HG03159 (cell line): ENCODE data around the gene OASL.
"Not testable (repeated sequence)": the region's sequence is repeated elsewhere in the genome, so short reads cannot be mapped to it uniquely, and the experiment has no call there.

Source experiments
- ATAC-seq: cut with Tn5 transposase; IDR thresholded peaks from one replicate; pipeline ENCODE4 v1.9.1; 2021; ENCODE audit warnings: mild to moderate bottlenecking, moderate library complexity; ENCODE audit not compliant: unreplicated experiment

Gene OASL

DNA sequence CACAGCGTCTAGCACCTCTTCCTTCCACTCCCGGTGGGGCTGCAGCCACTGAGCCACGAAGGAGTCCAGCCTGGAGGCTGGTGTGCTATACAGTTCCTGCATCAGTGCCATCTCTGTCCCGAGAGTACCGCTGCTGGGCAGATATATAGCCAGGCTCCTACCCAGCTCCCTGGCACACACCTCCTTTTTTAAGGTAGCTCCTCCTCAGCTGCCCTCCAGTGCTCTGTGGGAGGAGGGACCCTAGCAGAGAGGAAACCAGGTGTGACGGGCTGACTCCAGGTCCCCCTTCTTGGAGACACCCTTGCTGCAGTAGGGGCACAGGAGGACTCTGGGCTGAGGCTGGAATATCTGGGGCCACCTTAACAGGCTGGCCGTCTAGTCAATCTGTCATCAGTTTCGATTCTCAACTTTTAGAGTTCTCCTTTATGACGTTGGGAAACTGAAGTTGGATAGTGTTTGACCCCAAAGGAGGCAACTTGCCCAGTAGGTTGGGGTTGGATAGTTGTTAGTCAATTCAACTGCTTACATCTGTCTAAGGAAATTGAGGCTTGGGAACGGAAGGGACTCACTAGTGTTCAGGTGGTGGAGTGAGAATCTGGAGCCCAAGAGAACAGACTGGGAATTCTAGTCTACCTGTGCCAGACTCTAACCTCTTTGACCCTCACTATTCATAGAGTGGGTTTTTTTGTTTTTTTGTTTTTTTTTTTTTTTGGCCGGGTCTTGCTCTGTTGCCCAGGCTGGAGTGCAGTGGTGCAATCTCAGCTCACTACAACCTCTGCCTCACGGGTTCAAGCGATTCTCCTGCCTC lies at the start of gene OASL:
OASL (minus strand) TSS at position 386 of the 808 bp plus-strand sequence; CDS start at position 111, 275 bp downstream.
- peak; percentile 77 for ATAC-seq

DNA sequence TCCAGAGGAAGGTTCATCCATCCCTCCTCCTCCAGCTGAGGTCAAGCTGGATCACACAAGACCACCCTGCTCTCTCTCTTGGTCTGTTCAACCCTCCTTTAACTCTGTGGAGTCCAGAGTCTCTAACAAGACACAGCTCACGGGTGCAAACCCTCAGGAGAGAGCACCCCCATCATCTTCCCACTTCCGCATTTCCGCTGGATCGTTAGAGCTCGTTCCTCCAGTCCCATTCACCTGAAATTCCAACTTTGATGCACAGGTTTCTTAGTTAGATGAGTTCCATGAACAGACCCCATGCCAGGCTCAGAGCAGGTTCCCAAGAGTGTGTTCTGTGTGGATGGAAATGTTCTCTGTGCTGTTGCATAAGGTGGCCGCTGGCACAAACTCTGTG lies 49.1 kb upstream of the OASL start:
- no peak for ATAC-seq

DNA sequence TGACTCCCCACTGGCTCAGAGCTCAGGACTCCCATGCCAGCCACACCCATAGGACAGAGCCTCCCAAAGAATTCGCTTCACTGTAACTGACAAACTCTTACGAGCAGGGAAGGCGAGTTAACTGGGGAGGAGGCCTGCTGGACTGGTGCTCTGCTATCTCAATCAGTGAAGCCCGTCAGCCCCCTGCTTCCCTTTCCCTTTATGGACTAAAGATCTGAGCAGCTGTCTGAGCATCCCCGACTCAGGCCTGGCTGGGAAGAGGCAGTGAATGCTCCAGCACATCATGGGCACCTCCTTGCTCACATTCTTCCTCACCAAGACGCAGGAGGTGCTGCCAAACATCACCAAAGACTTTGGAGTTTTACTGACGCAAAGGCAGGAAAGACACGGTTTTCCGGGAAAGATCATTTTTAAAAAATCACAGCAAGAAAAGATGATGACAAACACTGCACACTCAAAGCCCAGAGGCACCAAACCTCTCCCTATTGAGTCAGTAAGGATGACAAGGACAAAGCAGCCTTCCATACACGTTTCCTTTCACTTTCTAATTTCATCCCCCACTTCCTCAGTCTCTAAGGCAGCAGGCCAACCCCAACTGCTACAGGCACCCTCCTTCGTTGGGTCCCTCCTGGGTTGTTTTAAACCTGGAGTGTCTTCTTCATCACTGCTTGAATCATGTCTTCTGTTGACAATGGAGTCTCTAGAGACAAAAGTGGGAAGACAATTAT lies 48.6 kb upstream of the OASL start:
- ATAC-seq: no peak

GRCh38 chr12:121086781-121087295 lies 47.8 kb upstream of the OASL start:
- no peak for ATAC-seq

- ATAC-seq: no peak
Observed at GRCh38 chr12:121085506-121086353, 46.7 kb upstream of the OASL start.

DNA sequence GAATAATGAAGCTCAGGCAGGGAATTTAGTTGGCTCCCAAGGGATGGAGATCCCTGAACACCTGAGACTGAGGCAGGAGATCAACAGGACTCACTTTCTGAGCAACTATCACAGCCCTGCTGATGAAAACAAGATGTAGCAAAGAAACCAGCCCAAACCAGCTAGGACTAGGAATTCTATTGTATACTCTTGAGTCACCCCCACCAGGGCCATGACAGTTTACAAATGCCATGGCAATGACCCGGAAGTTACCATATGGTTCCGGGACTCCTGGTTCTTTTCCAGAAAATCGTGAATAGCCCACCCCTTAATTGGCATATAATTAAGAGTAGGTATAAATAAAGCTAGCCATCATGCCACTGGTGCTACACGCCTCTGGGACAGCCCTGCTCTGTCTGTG lies 46.0 kb upstream of the OASL start:
- no peak for ATAC-seq

DNA sequence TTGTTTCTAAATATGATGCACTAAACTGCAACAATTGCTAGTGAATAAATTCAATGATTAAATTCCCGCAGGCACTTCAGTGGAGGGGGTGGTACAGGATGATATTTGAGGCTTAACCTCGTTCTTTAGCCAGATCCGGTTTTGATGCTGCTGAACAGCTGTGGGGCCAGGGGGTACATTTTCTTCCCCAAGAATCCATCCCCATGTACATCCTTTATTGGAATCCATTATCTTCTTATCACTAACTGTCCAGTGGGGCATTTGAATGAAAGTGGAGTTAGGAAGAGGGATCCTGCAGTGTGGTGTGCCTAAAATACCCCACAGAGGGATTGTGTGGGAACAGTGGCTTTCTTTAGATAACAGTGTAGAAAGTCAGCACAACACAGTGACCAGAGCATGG lies 45.2 kb upstream of the OASL start:
- ATAC-seq: no peak

- no peak for ATAC-seq
Observed at GRCh38 chr12:121080909-121081308, 41.9 kb upstream of the OASL start.

GRCh38 chr12:121079736-121080272 lies 40.8 kb upstream of the OASL start:
- ATAC-seq: no peak

DNA sequence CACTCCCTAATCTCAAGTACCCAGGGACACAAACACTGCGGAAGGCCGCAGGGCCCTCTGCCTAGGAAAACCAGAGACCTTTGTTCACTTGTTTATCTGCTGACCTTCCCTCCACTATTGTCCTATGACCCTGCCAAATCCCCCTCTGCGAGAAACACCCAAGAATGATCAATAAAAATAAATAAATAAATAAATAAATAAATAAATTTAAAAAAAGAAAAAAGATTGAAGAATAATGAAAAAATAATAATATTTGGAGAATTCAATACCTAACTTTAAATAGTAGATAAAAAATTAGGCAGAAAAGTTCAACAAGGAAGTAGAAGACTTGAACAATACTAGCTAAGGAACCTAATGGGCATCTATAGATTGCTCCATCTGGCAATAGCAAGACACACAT lies 38.4 kb upstream of the OASL start:
- ATAC-seq: not testable (repeated sequence)

DNA sequence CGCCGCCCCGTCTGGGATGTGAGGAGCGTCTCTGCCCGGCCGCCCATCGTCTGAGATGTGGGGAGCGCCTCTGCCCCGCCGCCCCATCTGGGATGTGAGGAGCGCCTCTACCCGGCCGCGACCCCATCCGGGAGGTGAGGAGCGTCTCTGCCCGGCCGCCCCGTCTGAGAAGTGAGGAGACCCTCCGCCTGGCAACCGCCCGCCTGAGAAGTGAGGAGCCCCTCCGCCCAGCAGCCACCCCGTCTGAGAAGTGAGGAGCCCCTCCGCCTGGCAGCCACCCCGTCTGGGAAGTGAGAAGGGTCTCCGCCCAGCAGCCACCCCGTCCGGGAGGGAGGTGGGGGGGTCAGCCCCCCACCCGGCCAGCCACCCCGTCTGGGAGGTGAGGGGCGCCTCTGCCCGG lies 36.9 kb upstream of the OASL start:
- ATAC-seq: not testable (repeated sequence)

DNA sequence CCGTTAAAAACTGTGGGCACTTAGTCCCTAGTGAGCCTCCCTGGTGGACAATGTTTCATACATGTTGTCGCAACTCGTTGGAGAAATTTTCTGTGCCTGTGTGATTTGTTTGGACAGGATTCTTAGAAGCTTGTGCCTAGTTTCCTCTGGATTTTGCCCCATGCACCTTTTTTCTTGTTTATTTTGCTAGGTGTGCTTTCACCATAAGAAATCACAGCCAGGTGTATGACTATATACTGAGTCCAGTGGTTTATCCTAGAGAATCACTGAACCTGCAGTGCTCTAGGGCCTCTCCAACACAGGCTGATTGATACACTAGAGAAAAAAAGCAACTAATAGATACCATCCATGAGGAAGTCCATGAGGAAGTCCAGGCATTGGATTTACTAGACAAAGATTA lies 33.1 kb upstream of the OASL start:
- ATAC-seq: no peak

- no peak for ATAC-seq
Observed at GRCh38 chr12:121069206-121069605, 30.2 kb upstream of the OASL start.

- no peak for ATAC-seq
Observed at GRCh38 chr12:121065345-121065744, 26.3 kb upstream of the OASL start.

DNA sequence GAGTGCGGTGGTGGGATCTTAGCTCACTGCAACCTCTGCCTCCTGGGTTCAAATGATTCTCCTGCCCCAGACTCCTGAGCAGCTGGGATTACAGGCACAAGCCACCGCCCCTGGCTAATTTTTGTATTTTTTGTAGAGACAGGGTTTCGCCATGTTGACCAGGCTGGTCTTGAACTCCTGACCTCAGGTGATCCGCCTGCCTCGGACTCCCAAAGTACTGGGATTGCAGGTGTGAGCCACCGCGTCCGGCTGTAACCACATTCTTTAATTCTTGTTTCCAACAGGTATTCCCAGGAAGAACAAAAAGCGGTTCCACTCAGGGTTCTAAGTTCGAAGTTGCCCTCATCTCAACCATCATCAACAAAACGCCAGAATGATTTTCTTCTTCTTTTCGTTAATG lies 25.5 kb upstream of the OASL start:
- not testable (repeated sequence) for ATAC-seq

GRCh38 chr12:121064116-121064515 lies 25.1 kb upstream of the OASL start:
- no peak for ATAC-seq

DNA sequence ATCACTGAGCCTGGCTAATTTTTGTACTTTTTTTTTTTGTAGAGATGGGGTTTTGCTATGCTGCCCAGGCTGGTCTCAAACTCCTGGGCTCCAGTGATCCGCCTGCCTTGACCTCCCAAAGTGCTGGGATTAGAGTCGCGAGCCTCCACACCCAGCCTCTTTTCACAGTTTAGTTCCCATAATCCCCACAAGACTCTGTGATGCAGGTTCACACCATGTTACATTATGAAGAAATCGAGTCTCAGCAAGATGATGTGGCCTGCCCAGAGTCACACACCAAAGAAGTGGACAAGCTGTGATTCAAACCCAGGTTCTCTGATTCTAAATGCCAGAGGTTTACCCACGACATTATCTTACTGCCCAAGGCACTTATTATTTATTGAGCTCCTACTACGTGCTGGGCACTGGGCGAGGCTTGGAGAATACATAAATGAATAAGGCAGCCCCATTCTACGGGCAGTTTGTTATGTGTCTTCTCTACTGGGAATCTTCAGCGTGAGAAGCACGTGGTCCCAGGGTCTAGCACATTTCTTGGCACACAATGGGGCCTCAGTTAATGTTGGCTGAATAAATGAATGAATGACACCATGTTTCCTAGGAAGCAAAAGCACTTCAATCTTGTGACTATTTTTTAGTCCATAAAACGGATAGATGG lies 23.5 kb upstream of the OASL start:
- ATAC-seq: no peak

DNA sequence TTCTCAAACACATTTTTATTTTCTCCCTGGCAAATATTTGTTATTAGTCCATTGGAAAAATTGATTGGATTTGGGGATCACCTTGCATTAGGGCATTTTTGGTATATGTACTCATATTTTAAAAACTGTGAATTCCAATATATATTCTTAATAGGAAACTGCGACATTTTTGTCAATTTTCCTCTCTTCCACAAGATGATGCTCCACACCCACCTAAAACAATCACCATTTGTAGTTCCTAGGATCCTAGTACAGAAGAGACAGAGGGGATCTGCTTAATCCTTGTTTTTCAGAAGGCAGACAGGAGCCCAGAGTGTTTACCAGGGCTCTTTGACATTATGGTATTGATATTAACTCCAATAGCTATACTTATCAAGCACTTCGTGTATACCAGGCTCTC lies 22.8 kb upstream of the OASL start:
- no peak for ATAC-seq

DNA sequence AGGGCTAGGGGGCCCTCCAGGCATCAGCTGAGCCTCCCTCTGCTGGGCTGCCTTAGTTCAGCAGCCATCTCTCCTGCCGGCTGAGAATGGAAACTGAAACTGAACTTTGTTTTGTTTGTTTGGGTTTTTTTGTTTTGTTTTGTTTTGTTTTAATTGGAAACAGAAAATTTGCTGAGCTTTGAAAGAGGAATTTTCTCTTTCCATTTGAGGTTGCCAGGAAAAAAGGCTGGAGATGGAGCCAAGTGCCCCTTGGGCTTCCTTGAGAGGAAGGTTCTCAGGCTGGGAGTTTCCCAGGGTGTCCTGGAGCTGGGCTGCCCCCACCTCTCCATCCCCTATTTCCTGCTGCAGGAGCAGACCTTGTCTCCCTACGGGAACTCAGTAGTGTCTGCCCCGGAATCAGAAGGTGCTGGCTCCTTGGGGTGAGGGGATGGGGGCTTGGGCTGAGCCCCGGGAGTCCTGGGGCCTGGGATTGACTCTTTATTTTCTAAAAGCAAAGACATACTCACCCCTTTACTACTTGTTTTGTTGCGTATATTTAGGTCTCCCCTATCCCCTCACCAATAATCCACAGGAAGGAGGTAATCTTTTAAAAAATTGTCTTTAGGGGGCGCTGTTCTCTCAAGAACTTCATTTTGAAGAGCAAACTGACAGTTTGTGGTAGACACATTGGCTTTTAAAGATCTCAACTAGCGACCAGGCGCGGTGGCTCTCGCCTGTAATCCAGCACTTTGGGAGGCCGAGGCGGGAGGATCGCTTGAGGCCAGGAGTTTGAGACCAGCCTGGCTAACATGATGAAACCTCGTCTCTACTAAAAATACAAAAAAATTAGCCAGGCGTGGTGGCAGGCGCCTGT lies 21.3 kb upstream of the OASL start:
- ATAC-seq: peak; percentile 88
